ENCODE data around the gene PCBD1.

The PCBD1 gene

GRCh38 chr10:70833601-70834000 lies 54.8 kb downstream of the PCBD1 start:
- no peak for DNase-seq (ENCODE audit: low read depth)
